Smooth muscle cell (in vitro differentiated cells): ENCODE data around the gene ZNF70. TPM values are rescaled to one million over a fixed set of nuclear protein-coding genes. Genes with fewer than 3 reads are reported as not detected.

ENCODE experiments used
- DNase-seq: peaks from one replicate; lab custom pipeline; 2025; ENCODE audit not compliant: unreplicated experiment; lab: John Stamatoyannopoulos, UW
- H2AFZ ChIP-seq: fragments of 200-600 bp; sonication (generic); 2 replicates; pipeline ENCODE4 v1.6.0; 2016; ENCODE audit warnings: antibody characterized with exemption, low read depth, mild to moderate bottlenecking
- H3F3A ChIP-seq: fragments of 200-600 bp; sonication (generic); 2 replicates; pipeline ENCODE4 v1.6.0; 2017; ENCODE audit warnings: antibody characterized with exemption, low read depth
- H3K27ac ChIP-seq: fragments of 200-600 bp; sonication (generic); 2 replicates; pipeline ENCODE4 v1.5.1; 2016; ENCODE audit warnings: low read depth, mild to moderate bottlenecking
- H3K27me3 ChIP-seq: fragments of 200-600 bp; sonication (generic); 2 replicates; pipeline ENCODE4 v1.6.1; 2016; ENCODE audit warnings: low read depth, mild to moderate bottlenecking
- H3K36me3 ChIP-seq: fragments of 200-600 bp; sonication (generic); 2 replicates; pipeline ENCODE4 v1.5.1; 2016; ENCODE audit warnings: low read depth
- H3K4me1 ChIP-seq: fragments of 200-600 bp; sonication (generic); 2 replicates; pipeline ENCODE4 v1.5.1; 2016; ENCODE audit warnings: low read depth
- H3K4me2 ChIP-seq: fragments of 200-600 bp; sonication (generic); 2 replicates; pipeline ENCODE4 v1.6.0; 2016; ENCODE audit warnings: mild to moderate bottlenecking
- H3K4me3 ChIP-seq: fragments of 200-600 bp; sonication (generic); 2 replicates; pipeline ENCODE4 v1.5.1; 2016; ENCODE audit warnings: mild to moderate bottlenecking
- H3K79me2 ChIP-seq: fragments of 200-600 bp; sonication (generic); 2 replicates; pipeline ENCODE4 v1.6.0; 2016; ENCODE audit warnings: low read depth, mild to moderate bottlenecking
- H3K9ac ChIP-seq: fragments of 200-600 bp; sonication (generic); 2 replicates; pipeline ENCODE4 v1.6.0; 2016; ENCODE audit warnings: low read depth
- H3K9me3 ChIP-seq: fragments of 200-600 bp; sonication (generic); replicated peaks from 2 replicates; pipeline ENCODE4 v1.5.1; 2016; ENCODE audit warnings: low read depth
- H4K20me1 ChIP-seq: fragments of 200-600 bp; sonication (generic); 2 replicates; pipeline ENCODE4 v1.6.0; 2016; ENCODE audit warnings: low read depth
- CTCF ChIP-seq: fragments of 200-600 bp; sonication (generic); IDR thresholded peaks from 2 replicates; pipeline ENCODE4 v1.5.1; 2017; ENCODE audit warnings: borderline replicate concordance, mild to moderate bottlenecking, antibody characterized with exemption; ENCODE audit not compliant: insufficient read depth, poor library complexity, severe bottlenecking
- WGBS: methylation state at CpG from one replicate; pipeline ENCODE4 v1.1.7; 2016; ENCODE audit warnings: low lambda C conversion rate; 5-methylcytosine and 5-hydroxymethylcytosine counted together
- polyA plus RNA-seq: library from polyadenylated mRNA; unstranded; fragments of >200 nt; fragmentation: Nextera tagmentation; extraction: Ambion mirVana; gene quantifications from 2 replicates; pipeline ENCODE4 v1.2.1, GENCODE V29; 2016
- total RNA-seq: library from RNA; depleted of rRNA; stranded (reverse); fragments of >200 nt; gene quantifications from 2 replicates; pipeline ENCODE4 v1.2.3, GENCODE V29; 2014

ZNF70 gene
- total and polyA plus RNA-seq, 2 experiments from 2014 or later = 2.4 to 6.9 TPM

DNA sequence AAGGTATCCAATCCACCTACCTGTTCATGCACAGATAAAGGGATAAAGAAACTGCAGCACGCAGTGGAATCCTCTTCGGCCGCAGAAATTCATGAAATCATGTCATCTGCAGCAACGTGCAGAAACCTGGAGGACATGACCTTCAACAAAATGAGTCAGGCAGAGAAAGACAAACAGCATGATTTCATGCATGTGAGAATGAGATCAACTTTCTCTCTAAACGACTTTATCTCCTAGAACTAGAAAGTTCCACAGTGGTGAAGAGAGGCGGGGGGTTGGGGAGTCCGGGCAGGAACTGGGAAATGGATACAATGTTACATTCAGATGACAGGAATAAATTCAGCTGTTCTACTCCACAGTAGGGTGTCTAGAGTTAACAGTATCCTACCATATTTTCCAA, 50.2 kb downstream of the ZNF70 start:
- Histone ChIP-seq H3K4me3 (no peak overlapping the region), H3K27me3 (no peaks in the 10 kb centered on the region), H3K79me2 (no peaks in the 10 kb centered on the region), H3F3A (no peaks in the 10 kb centered on the region), H4K20me1 (peaks cover 74% of the 10 kb centered on the region), H3K4me2 (no peak overlapping the region), H3K36me3 (peaks cover 8% of the 10 kb centered on the region), H3K9me3 (no peaks in the 10 kb centered on the region), H3K27ac (no peak overlapping the region), H3K4me1 (no peaks in the 10 kb centered on the region), H2AFZ (no peak overlapping the region), H3K9ac (no peak overlapping the region)
- no peak for DNase-seq
- 86% methylated on average over 7 of the region's 7 CpGs for WGBS
- TF ChIP-seq CTCF = no peak

GRCh38 chr22:23698673-23699235, 52.2 kb downstream of the ZNF70 start:
- no peaks in the 10 kb centered on the region for H3K79me2 ChIP-seq
- no peak overlapping the region for H2AFZ ChIP-seq
- H4K20me1 ChIP-seq = peaks cover 64% of the 10 kb centered on the region
- H3K9me3 ChIP-seq = no peaks in the 10 kb centered on the region
- H3K36me3 ChIP-seq = peaks cover 8% of the 10 kb centered on the region
- H3K4me2 ChIP-seq = no peak overlapping the region
- no peak overlapping the region for H3K4me3 ChIP-seq
- H3K9ac ChIP-seq = no peak overlapping the region
- H3F3A ChIP-seq = no peaks in the 10 kb centered on the region
- no peak for DNase-seq
- WGBS = 96% methylated on average over 10 of the region's 10 CpGs
- no peaks in the 10 kb centered on the region for H3K27me3 ChIP-seq
- H3K27ac ChIP-seq = no peak overlapping the region
- no peaks in the 10 kb centered on the region for H3K4me1 ChIP-seq
- no peak for TF ChIP-seq CTCF

GRCh38 chr22:23698094-23698493, 52.8 kb downstream of the ZNF70 start:
- H3F3A ChIP-seq = no peaks in the 10 kb centered on the region
- H3K36me3 ChIP-seq = peaks cover 8% of the 10 kb centered on the region
- no peak overlapping the region for H3K9ac ChIP-seq
- H2AFZ ChIP-seq = no peak overlapping the region
- no peaks in the 10 kb centered on the region for H3K79me2 ChIP-seq
- DNase-seq = no peak
- no peaks in the 10 kb centered on the region for H3K4me1 ChIP-seq
- no peak overlapping the region for H3K4me3 ChIP-seq
- no peak overlapping the region for H3K4me2 ChIP-seq
- H3K27ac ChIP-seq = no peak overlapping the region
- H3K27me3 ChIP-seq = no peaks in the 10 kb centered on the region
- WGBS = 92% methylated on average over 4 of the region's 4 CpGs
- H4K20me1 ChIP-seq = peaks cover 58% of the 10 kb centered on the region
- no peaks in the 10 kb centered on the region for H3K9me3 ChIP-seq
- no peak for TF ChIP-seq CTCF
